ENCODE data around the gene ANKS1B. TPM values are rescaled to one million over a fixed set of nuclear protein-coding genes. Genes with fewer than 3 reads are reported as not detected.

The ANKS1B gene
- polyA plus RNA-seq, 3 donors = not detected

GRCh38 chr12:98786653-98787052 is 1198.1 kb downstream of the ANKS1B start:
- no peaks in the 10 kb centered on the region for H3K79me2 ChIP-seq (ENCODE audit: insufficient read depth, low read length)
- H3K36me3 ChIP-seq (replicated peaks in 1 of 2; ENCODE audit: control insufficient read depth in 1 of 2, insufficient read depth in 2 of 2, low read length in 2 of 2) = no peaks in the 10 kb centered on the region
- no peak for DNase-seq
- no peaks in the 10 kb centered on the region for H3K9me3 ChIP-seq (replicated peaks in 1 of 2; ENCODE audit: control insufficient read depth in 1 of 2, insufficient read depth in 1 of 2, low read length in 2 of 2)
- intact Hi-C loops (cut with micrococcal nuclease) = no loop called here
- WGBS (ENCODE audit: insufficient coverage) = no CpG with 5 or more reads among the region's 7 CpGs
- no peaks in the 10 kb centered on the region for H3K4me1 Mint-ChIP-seq
- no peaks in the 10 kb centered on the region for H3K4me1 ChIP-seq (ENCODE audit: control insufficient read depth in 1 of 2, insufficient read depth in 2 of 2, low read length in 2 of 2)
- H3K4me3 ChIP-seq (replicated peaks in 1 of 3; ENCODE audit: low read depth in 2 of 3, low read length in 3 of 3) = no peak overlapping the region
- H3K4me2 ChIP-seq (replicated peaks; ENCODE audit: extremely low read depth, low read length, poor library complexity, severe bottlenecking) = no peak overlapping the region
- H3K36me3 Mint-ChIP-seq = no peaks in the 10 kb centered on the region
- TF ChIP-seq CTCF (IDR thresholded peaks at IDR 0.05) = no peak
- H3K9ac ChIP-seq (ENCODE audit: insufficient read depth, low read length, poor library complexity, severe bottlenecking) = no peak overlapping the region
- H3K27me3 ChIP-seq (ENCODE audit: control insufficient read depth in 2 of 2, insufficient read depth in 2 of 2, low read length in 2 of 2) = peaks cover 0 to 3% of the 10 kb centered on the region in 2 donors
- H3K27ac ChIP-seq (ENCODE audit: low read depth in 1 of 2, low read length in 2 of 2) = no peak overlapping the region
- no peak overlapping the region for H3K27ac Mint-ChIP-seq
- no peak overlapping the region for H3K4me3 Mint-ChIP-seq
- peaks cover 0 to 5% (median 0%) of the 10 kb centered on the region in 7 donors for H3K9me3 Mint-ChIP-seq
- H4K20me1 ChIP-seq (ENCODE audit: insufficient read depth, low read length) = no peaks in the 10 kb centered on the region
- peaks cover 2 to 18% (median 8%) of the 10 kb centered on the region in 3 donors for H3K27me3 Mint-ChIP-seq (ENCODE audit: low read depth in 3 of 3)
- H2AFZ ChIP-seq (ENCODE audit: insufficient read depth, low read depth, low read length, poor library complexity, severe bottlenecking) = no peak overlapping the region

DNA sequence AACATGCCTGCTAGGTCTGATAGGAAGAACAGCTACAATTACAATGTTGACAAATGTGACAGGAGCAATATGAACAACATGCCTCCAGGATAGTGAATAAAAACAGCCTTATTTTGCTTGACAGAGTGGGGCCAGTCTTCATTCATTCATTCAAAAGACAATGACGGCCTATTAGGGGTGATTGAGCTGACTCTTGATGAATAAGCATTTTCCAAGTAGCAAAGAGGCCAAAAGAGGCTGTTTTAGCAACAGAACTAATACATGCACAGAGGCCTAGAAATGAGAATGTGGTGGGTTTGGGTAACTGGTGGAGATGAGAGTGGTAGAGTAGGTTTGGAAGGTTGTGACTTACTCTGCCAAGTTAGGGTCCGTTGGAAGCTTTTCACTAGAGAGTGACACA is 1201.3 kb downstream of the ANKS1B start:
- TF ChIP-seq CTCF (IDR thresholded peaks at IDR 0.05) = no peak
- H2AFZ ChIP-seq (ENCODE audit: insufficient read depth, low read depth, low read length, poor library complexity, severe bottlenecking) = no peak overlapping the region

More for the DNA sequence above, 1201.3 kb downstream of the ANKS1B start:
- H4K20me1 ChIP-seq (ENCODE audit: insufficient read depth, low read length) = no peaks in the 10 kb centered on the region
- 92% methylated on average over 2 of the region's 2 CpGs for WGBS (ENCODE audit: insufficient coverage)
- H3K4me1 Mint-ChIP-seq = no peaks in the 10 kb centered on the region
- no peaks in the 10 kb centered on the region for H3K4me1 ChIP-seq (ENCODE audit: control insufficient read depth in 1 of 2, insufficient read depth in 2 of 2, low read length in 2 of 2)
- DNase-seq = no peak
- no peaks in the 10 kb centered on the region for H3K36me3 Mint-ChIP-seq
- H3K9ac ChIP-seq (ENCODE audit: insufficient read depth, low read length, poor library complexity, severe bottlenecking) = no peak overlapping the region
- H3K27me3 ChIP-seq (ENCODE audit: control insufficient read depth in 2 of 2, insufficient read depth in 2 of 2, low read length in 2 of 2) = peaks cover 0 to 3% of the 10 kb centered on the region in 2 donors
- intact Hi-C loops (cut with micrococcal nuclease) = no loop called here
- no peak overlapping the region for H3K4me3 Mint-ChIP-seq
- H3K4me2 ChIP-seq (replicated peaks; ENCODE audit: extremely low read depth, low read length, poor library complexity, severe bottlenecking) = no peak overlapping the region
- no peak overlapping the region for H3K4me3 ChIP-seq (replicated peaks in 1 of 3; ENCODE audit: low read depth in 2 of 3, low read length in 3 of 3)
- no peak overlapping the region for H3K27ac ChIP-seq (ENCODE audit: low read depth in 1 of 2, low read length in 2 of 2)
- no peaks in the 10 kb centered on the region for H3K9me3 ChIP-seq (replicated peaks in 1 of 2; ENCODE audit: control insufficient read depth in 1 of 2, insufficient read depth in 1 of 2, low read length in 2 of 2)
- no peak overlapping the region for H3K27ac Mint-ChIP-seq
- H3K27me3 Mint-ChIP-seq (ENCODE audit: low read depth in 3 of 3) = peaks cover 6 to 16% (median 8%) of the 10 kb centered on the region in 3 donors
- H3K79me2 ChIP-seq (ENCODE audit: insufficient read depth, low read length) = no peaks in the 10 kb centered on the region
- H3K9me3 Mint-ChIP-seq = peaks cover 0 to 5% (median 0%) of the 10 kb centered on the region in 7 donors
- H3K36me3 ChIP-seq (replicated peaks in 1 of 2; ENCODE audit: control insufficient read depth in 1 of 2, insufficient read depth in 2 of 2, low read length in 2 of 2) = no peaks in the 10 kb centered on the region

All from CD14-positive monocyte (primary cell).